H1 (cell line): ENCODE results near the gene FMO3. TPM values are rescaled to one million over a fixed set of nuclear protein-coding genes. Genes with fewer than 3 reads are reported as not detected.

ENCODE experiments used
- BCL11A ChIP-seq, 2 experiments: IDR thresholded peaks; one replicate each; pipeline ENCODE4 v1.6.1; 2011; ENCODE audit warnings: low read depth in 2 of 2, low read length in 2 of 2, mild to moderate bottlenecking in 2 of 2
- BRCA1 ChIP-seq: IDR thresholded peaks from 2 replicates; pipeline ENCODE4 v1.6.1; 2012; ENCODE audit warnings: low read depth, low read length, improper control_type of control experiment
- EGR1 ChIP-seq: IDR thresholded peaks from 2 replicates; pipeline ENCODE4 v1.6.1; 2011; ENCODE audit warnings: low read depth, low read length, borderline replicate concordance
- GABPA ChIP-seq: IDR thresholded peaks from 2 replicates; pipeline ENCODE4 v1.6.1; 2011; ENCODE audit warnings: mild to moderate bottlenecking, low read length, moderate library complexity, borderline replicate concordance; ENCODE audit not compliant: insufficient read depth
- GTF2F1 ChIP-seq: IDR thresholded peaks from 2 replicates; pipeline ENCODE4 v1.6.1; 2012; ENCODE audit warnings: low read depth, low read length, improper control_type of control experiment, borderline replicate concordance
- KDM1A ChIP-seq: fragments of 200-600, 300-600 bp; sonication (generic); IDR thresholded peaks from 2 replicates; pipeline ENCODE4 v1.7.1; 2016; ENCODE audit warnings: mild to moderate bottlenecking, low read length, borderline replicate concordance
- SIRT6 ChIP-seq: IDR thresholded peaks from one replicate; pipeline ENCODE4 v1.7.1; 2012; ENCODE audit warnings: low read length, inconsistent platforms
- SP4 ChIP-seq: IDR thresholded peaks from 2 replicates; pipeline ENCODE4 v1.6.1; 2012; ENCODE audit warnings: low read length, inconsistent platforms
- polyA plus RNA-seq, 7 experiments: library from polyadenylated mRNA; depleted of rRNA in 3 of 7; stranded (reverse) in 5 of 7; unstranded in 2 of 7; fragments of >200 nt in 5 of 7; fragments of 200-250 nt in 2 of 7; gene quantifications; 1 replicate in 5 of 7; 2 replicates in 1 of 7; 4 replicates in 1 of 7; pipeline versions ENCODE4 v1.2.1 to v1.2.3, GENCODE V29; 2011 to 2013; ENCODE audit warnings: missing spikeins in 2 of 7, mixed read lengths in 2 of 7
- total RNA-seq: library from RNA; stranded (reverse); fragmentation: NEBNext Ultra II Directional; extraction: Animal tissue kit (Norgen Biotek cat#: 25700); gene quantifications from 2 replicates; pipeline ENCODE4 v1.2.1, GENCODE V29; 2021
- TF ChIP-seq, protein P1 (sequence below): fragments of 300-600 bp; sonication (generic); IDR thresholded peaks from 2 replicates; pipeline ENCODE4 v1.7.1; 2012; ENCODE audit warnings: low read length, moderate library complexity, mild to moderate bottlenecking, inconsistent platforms; ENCODE audit not compliant: insufficient replicate concordance

FMO3 gene
- total and polyA plus RNA-seq, 2 of the 8 experiments (the other 6 are each of a cell fraction or from before 2014, with no cell fraction given), result not detected

- TF ChIP-seq, protein P1, sequence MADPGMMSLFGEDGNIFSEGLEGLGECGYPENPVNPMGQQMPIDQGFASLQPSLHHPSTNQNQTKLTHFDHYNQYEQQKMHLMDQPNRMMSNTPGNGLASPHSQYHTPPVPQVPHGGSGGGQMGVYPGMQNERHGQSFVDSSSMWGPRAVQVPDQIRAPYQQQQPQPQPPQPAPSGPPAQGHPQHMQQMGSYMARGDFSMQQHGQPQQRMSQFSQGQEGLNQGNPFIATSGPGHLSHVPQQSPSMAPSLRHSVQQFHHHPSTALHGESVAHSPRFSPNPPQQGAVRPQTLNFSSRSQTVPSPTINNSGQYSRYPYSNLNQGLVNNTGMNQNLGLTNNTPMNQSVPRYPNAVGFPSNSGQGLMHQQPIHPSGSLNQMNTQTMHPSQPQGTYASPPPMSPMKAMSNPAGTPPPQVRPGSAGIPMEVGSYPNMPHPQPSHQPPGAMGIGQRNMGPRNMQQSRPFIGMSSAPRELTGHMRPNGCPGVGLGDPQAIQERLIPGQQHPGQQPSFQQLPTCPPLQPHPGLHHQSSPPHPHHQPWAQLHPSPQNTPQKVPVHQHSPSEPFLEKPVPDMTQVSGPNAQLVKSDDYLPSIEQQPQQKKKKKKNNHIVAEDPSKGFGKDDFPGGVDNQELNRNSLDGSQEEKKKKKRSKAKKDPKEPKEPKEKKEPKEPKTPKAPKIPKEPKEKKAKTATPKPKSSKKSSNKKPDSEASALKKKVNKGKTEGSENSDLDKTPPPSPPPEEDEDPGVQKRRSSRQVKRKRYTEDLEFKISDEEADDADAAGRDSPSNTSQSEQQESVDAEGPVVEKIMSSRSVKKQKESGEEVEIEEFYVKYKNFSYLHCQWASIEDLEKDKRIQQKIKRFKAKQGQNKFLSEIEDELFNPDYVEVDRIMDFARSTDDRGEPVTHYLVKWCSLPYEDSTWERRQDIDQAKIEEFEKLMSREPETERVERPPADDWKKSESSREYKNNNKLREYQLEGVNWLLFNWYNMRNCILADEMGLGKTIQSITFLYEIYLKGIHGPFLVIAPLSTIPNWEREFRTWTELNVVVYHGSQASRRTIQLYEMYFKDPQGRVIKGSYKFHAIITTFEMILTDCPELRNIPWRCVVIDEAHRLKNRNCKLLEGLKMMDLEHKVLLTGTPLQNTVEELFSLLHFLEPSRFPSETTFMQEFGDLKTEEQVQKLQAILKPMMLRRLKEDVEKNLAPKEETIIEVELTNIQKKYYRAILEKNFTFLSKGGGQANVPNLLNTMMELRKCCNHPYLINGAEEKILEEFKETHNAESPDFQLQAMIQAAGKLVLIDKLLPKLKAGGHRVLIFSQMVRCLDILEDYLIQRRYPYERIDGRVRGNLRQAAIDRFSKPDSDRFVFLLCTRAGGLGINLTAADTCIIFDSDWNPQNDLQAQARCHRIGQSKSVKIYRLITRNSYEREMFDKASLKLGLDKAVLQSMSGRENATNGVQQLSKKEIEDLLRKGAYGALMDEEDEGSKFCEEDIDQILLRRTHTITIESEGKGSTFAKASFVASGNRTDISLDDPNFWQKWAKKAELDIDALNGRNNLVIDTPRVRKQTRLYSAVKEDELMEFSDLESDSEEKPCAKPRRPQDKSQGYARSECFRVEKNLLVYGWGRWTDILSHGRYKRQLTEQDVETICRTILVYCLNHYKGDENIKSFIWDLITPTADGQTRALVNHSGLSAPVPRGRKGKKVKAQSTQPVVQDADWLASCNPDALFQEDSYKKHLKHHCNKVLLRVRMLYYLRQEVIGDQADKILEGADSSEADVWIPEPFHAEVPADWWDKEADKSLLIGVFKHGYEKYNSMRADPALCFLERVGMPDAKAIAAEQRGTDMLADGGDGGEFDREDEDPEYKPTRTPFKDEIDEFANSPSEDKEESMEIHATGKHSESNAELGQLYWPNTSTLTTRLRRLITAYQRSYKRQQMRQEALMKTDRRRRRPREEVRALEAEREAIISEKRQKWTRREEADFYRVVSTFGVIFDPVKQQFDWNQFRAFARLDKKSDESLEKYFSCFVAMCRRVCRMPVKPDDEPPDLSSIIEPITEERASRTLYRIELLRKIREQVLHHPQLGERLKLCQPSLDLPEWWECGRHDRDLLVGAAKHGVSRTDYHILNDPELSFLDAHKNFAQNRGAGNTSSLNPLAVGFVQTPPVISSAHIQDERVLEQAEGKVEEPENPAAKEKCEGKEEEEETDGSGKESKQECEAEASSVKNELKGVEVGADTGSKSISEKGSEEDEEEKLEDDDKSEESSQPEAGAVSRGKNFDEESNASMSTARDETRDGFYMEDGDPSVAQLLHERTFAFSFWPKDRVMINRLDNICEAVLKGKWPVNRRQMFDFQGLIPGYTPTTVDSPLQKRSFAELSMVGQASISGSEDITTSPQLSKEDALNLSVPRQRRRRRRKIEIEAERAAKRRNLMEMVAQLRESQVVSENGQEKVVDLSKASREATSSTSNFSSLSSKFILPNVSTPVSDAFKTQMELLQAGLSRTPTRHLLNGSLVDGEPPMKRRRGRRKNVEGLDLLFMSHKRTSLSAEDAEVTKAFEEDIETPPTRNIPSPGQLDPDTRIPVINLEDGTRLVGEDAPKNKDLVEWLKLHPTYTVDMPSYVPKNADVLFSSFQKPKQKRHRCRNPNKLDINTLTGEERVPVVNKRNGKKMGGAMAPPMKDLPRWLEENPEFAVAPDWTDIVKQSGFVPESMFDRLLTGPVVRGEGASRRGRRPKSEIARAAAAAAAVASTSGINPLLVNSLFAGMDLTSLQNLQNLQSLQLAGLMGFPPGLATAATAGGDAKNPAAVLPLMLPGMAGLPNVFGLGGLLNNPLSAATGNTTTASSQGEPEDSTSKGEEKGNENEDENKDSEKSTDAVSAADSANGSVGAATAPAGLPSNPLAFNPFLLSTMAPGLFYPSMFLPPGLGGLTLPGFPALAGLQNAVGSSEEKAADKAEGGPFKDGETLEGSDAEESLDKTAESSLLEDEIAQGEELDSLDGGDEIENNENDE, result no peak
- no peak for TF ChIP-seq EGR1
- no peak for TF ChIP-seq SP4
- TF ChIP-seq BRCA1, result no peak
- no peak for TF ChIP-seq GTF2F1
- no peak for TF ChIP-seq SIRT6
- TF ChIP-seq GABPA, result no peak
- TF ChIP-seq BCL11A (IDR thresholded peaks at IDR 0.05; ENCODE audit: low read depth in 2 of 2, low read length in 2 of 2), result no peak
- no peak for TF ChIP-seq KDM1A
- TF ChIP-seq, all 59 proteins: peak for 0
These were observed 64.8 kb downstream of the FMO3 start (continued) for GRCh38 chr1:171155484-171155883.
